MM.1S (cell line): ENCODE data around the gene PADI4.

ENCODE experiments used
- DNase-seq: peaks from one replicate; pipeline ENCODE4 v3.0.0-alpha.2; 2015
- H2AFZ ChIP-seq: fragments of 300-600 bp; sonication (generic); 2 replicates; pipeline ENCODE4 v1.6.0; 2016; ENCODE audit warnings: antibody characterized with exemption, low read length
- H3F3A ChIP-seq: fragments of 300-600 bp; sonication (generic); 2 replicates; pipeline ENCODE4 v1.6.1; 2016; ENCODE audit warnings: mild to moderate bottlenecking, antibody characterized with exemption, low read length, moderate library complexity, mixed read lengths; ENCODE audit not compliant: insufficient read depth
- H3K27ac ChIP-seq: fragments of 300-600 bp; sonication (generic); 2 replicates; pipeline ENCODE4 v1.5.1; 2016; ENCODE audit warnings: mild to moderate bottlenecking, low read length
- H3K27me3 ChIP-seq: fragments of 300-600 bp; sonication (generic); replicated peaks from 2 replicates; pipeline ENCODE4 v1.6.0; 2016; ENCODE audit warnings: low read length; ENCODE audit not compliant: insufficient read depth
- H3K36me3 ChIP-seq: fragments of 300-600 bp; sonication (generic); replicated peaks from 2 replicates; pipeline ENCODE4 v1.6.1; 2016; ENCODE audit warnings: mild to moderate bottlenecking, low read length, mixed read lengths; ENCODE audit not compliant: insufficient read depth
- H3K4me1 ChIP-seq: fragments of 300-600 bp; sonication (generic); 2 replicates; pipeline ENCODE4 v1.6.1; 2016; ENCODE audit warnings: low read length, mixed read lengths
- H3K4me2 ChIP-seq: fragments of 300-600 bp; sonication (generic); 2 replicates; pipeline ENCODE4 v1.6.0; 2016; ENCODE audit warnings: low read depth, low read length
- H3K4me3 ChIP-seq: fragments of 300-600 bp; sonication (generic); 2 replicates; pipeline ENCODE4 v1.5.1; 2016; ENCODE audit warnings: low read length, mixed read lengths
- H3K79me2 ChIP-seq: fragments of 300-600 bp; sonication (generic); 2 replicates; pipeline ENCODE4 v1.6.1; 2016; ENCODE audit warnings: mixed run types, low read length, mixed read lengths
- H3K9ac ChIP-seq: fragments of 300-600 bp; sonication (generic); 2 replicates; pipeline ENCODE4 v1.6.1; 2016; ENCODE audit warnings: low read length, mixed read lengths
- H3K9me2 ChIP-seq: fragments of 300-600 bp; sonication (generic); replicated peaks from 2 replicates; pipeline ENCODE4 v1.6.1; 2016; ENCODE audit warnings: mild to moderate bottlenecking, low read length, mixed read lengths; ENCODE audit not compliant: insufficient read depth
- H3K9me3 ChIP-seq: fragments of 300-600 bp; sonication (generic); replicated peaks from 2 replicates; pipeline ENCODE4 v1.6.1; 2016; ENCODE audit warnings: mild to moderate bottlenecking, low read length, mixed read lengths; ENCODE audit not compliant: insufficient read depth
- H4K20me1 ChIP-seq: fragments of 300-600 bp; sonication (generic); 2 replicates; pipeline ENCODE4 v1.6.1; 2016; ENCODE audit warnings: mild to moderate bottlenecking, low read length, moderate library complexity, mixed read lengths; ENCODE audit not compliant: insufficient read depth
- CTCF ChIP-seq: fragments of 300-600 bp; sonication (generic); IDR thresholded peaks from 2 replicates; pipeline ENCODE4 v1.5.1; 2016; ENCODE audit warnings: antibody characterized with exemption, low read length, mixed read lengths
- EZH2 ChIP-seq: fragments of 300-600 bp; sonication (generic); optimal IDR thresholded peaks from 2 replicates; pipeline ENCODE3; 2017; ENCODE audit warnings: low read depth, mild to moderate bottlenecking, antibody characterized with exemption, low read length, mixed read lengths
- EZH2phosphoT487 ChIP-seq: fragments of 300-600 bp; sonication (generic); IDR thresholded peaks from 2 replicates; pipeline ENCODE4 v1.6.1; 2018; ENCODE audit warnings: antibody characterized with exemption, low read length

The PADI4 gene

GRCh38 chr1:17365293-17365692 is 57.3 kb downstream of the PADI4 start:
- DNase-seq: no peak
- Histone ChIP-seq H3K79me2 (no peaks in the 10 kb centered on the region), H3K4me3 (no peak overlapping the region), H3K9ac (no peak overlapping the region), H3K27me3 (peaks cover 93% of the 10 kb centered on the region), H3K4me1 (no peaks in the 10 kb centered on the region), H3K27ac (no peak overlapping the region), H3K9me2 (no peaks in the 10 kb centered on the region), H3K9me3 (no peaks in the 10 kb centered on the region), H2AFZ (no peak overlapping the region), H3F3A (no peaks in the 10 kb centered on the region), H4K20me1 (no peaks in the 10 kb centered on the region), H3K4me2 (no peak overlapping the region), H3K36me3 (no peaks in the 10 kb centered on the region)
- TF ChIP-seq CTCF: no peak
- TF ChIP-seq EZH2phosphoT487: no peak
- no peak for TF ChIP-seq EZH2

GRCh38 chr1:17369466-17369865 is 61.5 kb downstream of the PADI4 start:
- no peak for TF ChIP-seq EZH2
- no peak for TF ChIP-seq EZH2phosphoT487
- no peak for TF ChIP-seq CTCF
- Histone ChIP-seq H3K36me3 (no peaks in the 10 kb centered on the region), H3F3A (no peaks in the 10 kb centered on the region), H3K9ac (no peak overlapping the region), H3K4me2 (no peak overlapping the region), H3K27ac (no peak overlapping the region), H4K20me1 (no peaks in the 10 kb centered on the region), H3K9me3 (no peaks in the 10 kb centered on the region), H3K4me1 (no peaks in the 10 kb centered on the region), H3K79me2 (no peaks in the 10 kb centered on the region), H3K4me3 (no peak overlapping the region), H2AFZ (no peak overlapping the region), H3K9me2 (no peaks in the 10 kb centered on the region), H3K27me3 (peaks cover 93% of the 10 kb centered on the region)
- no peak for DNase-seq

GRCh38 chr1:17370618-17371017 is 62.6 kb downstream of the PADI4 start:
- no peak overlapping the region for H3K27ac ChIP-seq
- H3K27me3 ChIP-seq: peaks cover 94% of the 10 kb centered on the region
- no peak for DNase-seq
- no peaks in the 10 kb centered on the region for H3K9me2 ChIP-seq
- no peak overlapping the region for H3K9ac ChIP-seq
- no peaks in the 10 kb centered on the region for H3K36me3 ChIP-seq
- no peaks in the 10 kb centered on the region for H3F3A ChIP-seq
- no peak overlapping the region for H3K4me3 ChIP-seq
- H3K79me2 ChIP-seq: no peaks in the 10 kb centered on the region
- H3K4me1 ChIP-seq: no peaks in the 10 kb centered on the region
- no peak overlapping the region for H2AFZ ChIP-seq
- no peak overlapping the region for H3K4me2 ChIP-seq
- H4K20me1 ChIP-seq: no peaks in the 10 kb centered on the region
- TF ChIP-seq CTCF: peak; percentile 35
- TF ChIP-seq EZH2phosphoT487: no peak
- TF ChIP-seq EZH2: no peak
- no peaks in the 10 kb centered on the region for H3K9me3 ChIP-seq

- no peak within 1 kb of the TSS for H3K4me3 ChIP-seq
- no peak for DNase-seq
- no peak within 1 kb of the TSS for H3K4me2 ChIP-seq
Measured at GRCh38 chr1:17371896-17372295, 63.9 kb downstream of the PADI4 start, which contains the start of gene PADI6. Gene PADI6 (plus strand): TSS chr1:17372196. CDS start chr1:17372246, 50 bp downstream.

More at GRCh38 chr1:17371896-17372295, 63.9 kb downstream of the PADI4 start, which contains the start of gene PADI6:
- no peak within 1 kb of the TSS for H2AFZ ChIP-seq
- TF ChIP-seq EZH2: no peak
- no peak for TF ChIP-seq EZH2phosphoT487
- TF ChIP-seq CTCF: no peak
- no peaks in the 10 kb centered on the region for H3K4me1 ChIP-seq
- peaks cover 94% of the 10 kb centered on the region for H3K27me3 ChIP-seq
- no peaks in the 10 kb centered on the region for H3K9me3 ChIP-seq
- no peaks in the 10 kb centered on the region for H3K9me2 ChIP-seq
- no peaks in the 10 kb centered on the region for H4K20me1 ChIP-seq
- H3K79me2 ChIP-seq: no peaks in the 10 kb centered on the region
- H3F3A ChIP-seq: no peaks in the 10 kb centered on the region
- no peak within 1 kb of the TSS for H3K9ac ChIP-seq
- no peaks in the 10 kb centered on the region for H3K36me3 ChIP-seq
- no peak within 1 kb of the TSS for H3K27ac ChIP-seq
